CD14-positive monocyte (primary cell): ENCODE data around the gene NDUFA5. TPM values are rescaled to one million over a fixed set of nuclear protein-coding genes. Genes with fewer than 3 reads are reported as not detected.

Source experiments
- DNase-seq, 3 donors: peaks; one replicate each; pipeline ENCODE4 v3.0.0-alpha.2; 2011 to 2022
- H2AFZ ChIP-seq: 2 replicates; pipeline ENCODE4 v1.6.0; 2012; ENCODE audit warnings: mild to moderate bottlenecking, low read depth, low read length, inconsistent platforms; ENCODE audit not compliant: insufficient read depth, poor library complexity, severe bottlenecking
- H3K27ac ChIP-seq, 2 donors: 1 replicate in 1 of 2; 2 replicates in 1 of 2; pipeline ENCODE4 v1.5.1; 2012 to 2013; ENCODE audit warnings: low read length in 2 of 2, control low read depth in 1 of 2, inconsistent platforms in 1 of 2, low read depth in 1 of 2, mild to moderate bottlenecking in 1 of 2
- H3K27me3 ChIP-seq, 2 donors: one replicate each; pipeline versions ENCODE4 v1.6.0 to v1.6.1; 2011 to 2013; ENCODE audit warnings: low read length in 2 of 2; ENCODE audit not compliant: control insufficient read depth in 2 of 2, insufficient read depth in 2 of 2
- H3K36me3 ChIP-seq, 2 donors: replicated peaks in 1 of 2; 1 replicate in 1 of 2; 2 replicates in 1 of 2; pipeline versions ENCODE4 v1.5.1 to v1.6.1; 2012 to 2013; ENCODE audit warnings: low read length in 2 of 2, control low read depth in 1 of 2, inconsistent platforms in 1 of 2, mild to moderate bottlenecking in 1 of 2; ENCODE audit not compliant: insufficient read depth in 2 of 2, control insufficient read depth in 1 of 2
- H3K4me1 ChIP-seq, 2 donors: 1 replicate in 1 of 2; 2 replicates in 1 of 2; pipeline versions ENCODE4 v1.5.1 to v1.6.1; 2012 to 2013; ENCODE audit warnings: low read length in 2 of 2, control low read depth in 1 of 2, inconsistent platforms in 1 of 2, mild to moderate bottlenecking in 1 of 2, moderate library complexity in 1 of 2; ENCODE audit not compliant: insufficient read depth in 2 of 2, control insufficient read depth in 1 of 2
- H3K4me2 ChIP-seq: replicated peaks from 2 replicates; pipeline ENCODE3; 2012; ENCODE audit warnings: low read length, moderate library complexity, mild to moderate bottlenecking; ENCODE audit not compliant: poor library complexity, severe bottlenecking; ENCODE audit errors: extremely low read depth
- H3K4me3 ChIP-seq, 3 experiments: fragments of 200-600 bp in 1 of 3; sonication (generic) in 1 of 3; replicated peaks in 1 of 3; 1 replicate in 2 of 3; 2 replicates in 1 of 3; pipeline ENCODE4 v1.5.1; 2011 to 2013; ENCODE audit warnings: low read length in 3 of 3, mild to moderate bottlenecking in 3 of 3, control low read depth in 2 of 3, low read depth in 2 of 3, inconsistent platforms in 1 of 3, moderate library complexity in 1 of 3
- H3K79me2 ChIP-seq: 2 replicates; pipeline ENCODE4 v1.6.0; 2012; ENCODE audit warnings: mild to moderate bottlenecking, control low read depth, inconsistent platforms, low read length, moderate library complexity; ENCODE audit not compliant: insufficient read depth
- H3K9ac ChIP-seq: 2 replicates; pipeline ENCODE4 v1.6.0; 2017; ENCODE audit warnings: low read length, mild to moderate bottlenecking; ENCODE audit not compliant: insufficient read depth, poor library complexity, severe bottlenecking
- H3K9me3 ChIP-seq, 2 donors: replicated peaks in 1 of 2; 1 replicate in 1 of 2; 2 replicates in 1 of 2; pipeline versions ENCODE4 v1.5.1 to v1.6.1; 2012 to 2013; ENCODE audit warnings: low read length in 2 of 2, control low read depth in 1 of 2; ENCODE audit not compliant: control insufficient read depth in 1 of 2, insufficient read depth in 1 of 2
- H4K20me1 ChIP-seq: 2 replicates; pipeline ENCODE4 v1.6.0; 2012; ENCODE audit warnings: mild to moderate bottlenecking, low read length, control low read depth, moderate library complexity; ENCODE audit not compliant: insufficient read depth
- H3K27ac Mint-ChIP-seq, 7 donors: one replicate each; pipeline ENCODE4 v1.8.0; 2020; ENCODE audit warnings: mild to moderate bottlenecking in 7 of 7, mixed read lengths in 7 of 7, moderate library complexity in 6 of 7, inconsistent platforms in 2 of 7
- H3K27me3 Mint-ChIP-seq, 3 donors: one replicate each; pipeline ENCODE4 v1.8.0; 2021 to 2022; ENCODE audit warnings: low read depth in 3 of 3, mild to moderate bottlenecking in 3 of 3, mixed read lengths in 3 of 3, moderate library complexity in 3 of 3, inconsistent platforms in 1 of 3
- H3K36me3 Mint-ChIP-seq, 2 donors: one replicate each; pipeline ENCODE4 v1.8.0; 2020; ENCODE audit warnings: mixed read lengths in 2 of 2, inconsistent platforms in 1 of 2, mild to moderate bottlenecking in 1 of 2
- H3K4me1 Mint-ChIP-seq: one replicate; pipeline ENCODE4 v1.8.0; 2020; ENCODE audit warnings: mild to moderate bottlenecking, mixed read lengths
- H3K4me3 Mint-ChIP-seq, 2 donors: one replicate each; pipeline ENCODE4 v1.8.0; 2020; ENCODE audit warnings: mild to moderate bottlenecking in 2 of 2, mixed read lengths in 2 of 2, moderate library complexity in 1 of 2
- H3K9me3 Mint-ChIP-seq, 7 donors: one replicate each; pipeline ENCODE4 v1.8.0; 2020 to 2022; ENCODE audit warnings: mixed read lengths in 7 of 7, mild to moderate bottlenecking in 6 of 7, moderate library complexity in 6 of 7, inconsistent platforms in 2 of 7
- CTCF ChIP-seq: fragments of 200-600 bp; IDR thresholded peaks from one replicate; pipeline ENCODE4 v1.8.0; 2022; ENCODE audit warnings: antibody characterized with exemption, mild to moderate bottlenecking
- WGBS: methylation state at CpG from one replicate; pipeline ENCODE4 v1.1.5; 2013; ENCODE audit warnings: missing lambda C conversion rate; ENCODE audit not compliant: insufficient coverage; 5-methylcytosine and 5-hydroxymethylcytosine counted together
- intact Hi-C, 2 donors: fragments of 100-400 bp; cut with micrococcal nuclease; formaldehyde crosslinking; loops; one replicate each; pipeline versions ENCODE4 v1.15.0 to v1.15.1; 2023
- polyA plus RNA-seq, 3 donors: library from polyadenylated mRNA; depleted of rRNA in 1 of 3; unstranded in 2 of 3; stranded (reverse) in 1 of 3; fragments of 300-500 nt in 2 of 3; fragments of >200 nt in 1 of 3; fragmentation: Illumina TruSeq in 2 of 3; gene quantifications; 1 replicate in 2 of 3; 2 replicates in 1 of 3; pipeline ENCODE4 v1.2.3, GENCODE V29; 2012 to 2021

NDUFA5 gene
- polyA plus RNA-seq, 3 donors: 6.9 to 49.2 (median 37.3) TPM

- Histone ChIP-seq H3K4me1 (no peaks in the 10 kb centered on the region), H2AFZ (no peak overlapping the region), H3K36me3 (no peaks in the 10 kb centered on the region), H3K79me2 (no peaks in the 10 kb centered on the region), H3K9me3 (no peaks in the 10 kb centered on the region), H3K9ac (no peak overlapping the region), H3K4me3 (no peak overlapping the region), H3K27me3 (no peaks in the 10 kb centered on the region), H3K4me2 (no peak overlapping the region), H4K20me1 (no peaks in the 10 kb centered on the region), H3K27ac (no peak overlapping the region)
- Mint-ChIP-seq H3K4me3 (no peak overlapping the region), H3K4me1 (no peaks in the 10 kb centered on the region), H3K36me3 (no peaks in the 10 kb centered on the region), H3K9me3 (peaks cover 0 to 2% (median 0%) of the 10 kb centered on the region in 7 donors), H3K27me3 (peaks cover 0 to 2% (median 2%) of the 10 kb centered on the region in 3 donors), H3K27ac (no peak overlapping the region)
- TF ChIP-seq CTCF: no peak
- intact Hi-C loops: no loop called here
- WGBS: 72% methylated on average over 2 of the region's 3 CpGs
- no peak for DNase-seq
Observed at GRCh38 chr7:123600876-123601275, 43.3 kb upstream of the NDUFA5 start.

GRCh38 chr7:123599766-123600165, 42.1 kb upstream of the NDUFA5 start:
- H3K36me3 ChIP-seq: no peaks in the 10 kb centered on the region
- peaks cover 0 to 4% (median 2%) of the 10 kb centered on the region in 3 donors for H3K27me3 Mint-ChIP-seq
- no peaks in the 10 kb centered on the region for H3K36me3 Mint-ChIP-seq
- no CpG with 5 or more reads among the region's 2 CpGs for WGBS
- TF ChIP-seq CTCF: no peak
- no peaks in the 10 kb centered on the region for H3K4me1 ChIP-seq
- no peaks in the 10 kb centered on the region for H3K79me2 ChIP-seq
- intact Hi-C loops: no loop called here
- no peak overlapping the region for H3K4me2 ChIP-seq
- H3K4me1 Mint-ChIP-seq: no peaks in the 10 kb centered on the region
- H3K4me3 Mint-ChIP-seq: no peak overlapping the region
- H3K9me3 ChIP-seq: peaks cover 0 to 2% of the 10 kb centered on the region in 2 donors
- no peak for DNase-seq
- H3K9me3 Mint-ChIP-seq: peaks cover 0 to 2% (median 0%) of the 10 kb centered on the region in 7 donors
- H3K27ac ChIP-seq: no peak overlapping the region
- no peak overlapping the region for H3K27ac Mint-ChIP-seq
- H3K4me3 ChIP-seq: no peak overlapping the region
- no peak overlapping the region for H3K9ac ChIP-seq
- no peaks in the 10 kb centered on the region for H3K27me3 ChIP-seq
- no peak overlapping the region for H2AFZ ChIP-seq
- H4K20me1 ChIP-seq: no peaks in the 10 kb centered on the region
